Stimulated activated CD4-positive, alpha-beta T cell treated with anti-CD3 and anti-CD28 coated beads, Interleukin-2, amount 100 ng/mL, for 48 hours (primary cell): ENCODE measurements around the gene FARSB.
"Not testable (repeated sequence)": the region's sequence is repeated elsewhere in the genome, so short reads cannot be mapped to it uniquely, and the experiment has no call there.

Experiments
- DNase-seq, 2 donors: peaks; one replicate each; pipeline ENCODE4 v3.0.0-alpha.2; 2020

FARSB gene

GRCh38 chr2:222603501-222603900, 52.4 kb downstream of the FARSB start:
- no peak for DNase-seq

- DNase-seq: no peak
These were observed 57.3 kb downstream of the FARSB start for GRCh38 chr2:222598611-222599010.

- no peak for DNase-seq
These were observed 60.3 kb downstream of the FARSB start for GRCh38 chr2:222595581-222595980.

DNA sequence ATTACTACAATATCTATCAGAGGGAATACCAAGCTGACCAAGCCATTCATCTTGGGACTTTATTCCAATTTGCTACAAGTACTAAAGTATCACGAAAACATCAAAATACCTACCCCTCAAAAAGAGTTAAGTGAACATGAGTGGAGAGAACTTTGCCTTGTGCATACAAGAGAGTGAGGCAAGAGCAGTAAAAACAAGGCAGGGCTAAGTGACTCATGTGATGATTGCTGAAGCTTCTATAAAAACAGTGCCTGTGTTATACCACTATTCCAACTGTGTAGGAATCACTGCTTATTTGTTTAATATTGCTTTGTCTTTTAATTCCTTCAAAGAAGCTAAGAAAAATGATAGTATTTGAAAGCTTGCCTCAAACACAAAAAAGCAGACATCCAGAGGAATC, 61.2 kb downstream of the FARSB start:
- DNase-seq: no peak

DNA sequence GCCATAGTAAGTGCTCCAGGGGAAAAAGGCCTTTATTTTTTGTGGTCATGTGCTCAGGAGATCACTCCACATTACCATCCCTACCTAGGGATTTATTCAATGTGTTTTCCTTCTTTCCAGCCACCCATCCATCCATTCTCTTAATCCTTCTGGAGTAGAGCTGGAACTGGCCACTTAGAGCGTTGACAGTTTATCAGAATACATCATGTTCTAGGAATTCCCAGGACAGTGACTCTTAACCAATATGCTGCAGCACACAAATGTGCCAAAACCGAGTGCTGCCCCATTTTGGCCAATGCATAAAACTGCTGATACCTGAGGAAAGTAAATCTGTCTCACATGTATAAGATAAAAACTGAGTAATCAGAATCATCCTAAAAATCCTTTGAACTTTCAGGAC, 63.7 kb downstream of the FARSB start:
- no peak for DNase-seq

DNA sequence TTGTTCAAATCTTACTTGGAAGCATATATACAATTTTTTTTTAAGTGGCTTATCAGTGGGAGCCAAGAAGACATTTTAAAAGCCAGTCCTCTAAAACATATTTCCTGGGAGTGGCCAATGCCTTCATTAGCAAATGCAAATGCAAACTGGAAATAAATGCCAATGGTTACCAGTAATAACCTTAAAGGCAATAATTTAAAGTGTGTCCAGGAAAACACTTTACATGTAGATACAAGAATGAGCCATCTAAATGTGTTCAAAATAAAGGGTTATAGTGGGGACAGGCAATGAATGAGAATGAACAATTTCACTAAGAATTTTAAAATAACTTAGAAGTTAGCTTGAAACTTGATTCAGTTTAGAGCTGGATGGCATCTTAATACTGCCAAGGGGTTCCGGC, 64.2 kb downstream of the FARSB start:
- no peak for DNase-seq

DNA sequence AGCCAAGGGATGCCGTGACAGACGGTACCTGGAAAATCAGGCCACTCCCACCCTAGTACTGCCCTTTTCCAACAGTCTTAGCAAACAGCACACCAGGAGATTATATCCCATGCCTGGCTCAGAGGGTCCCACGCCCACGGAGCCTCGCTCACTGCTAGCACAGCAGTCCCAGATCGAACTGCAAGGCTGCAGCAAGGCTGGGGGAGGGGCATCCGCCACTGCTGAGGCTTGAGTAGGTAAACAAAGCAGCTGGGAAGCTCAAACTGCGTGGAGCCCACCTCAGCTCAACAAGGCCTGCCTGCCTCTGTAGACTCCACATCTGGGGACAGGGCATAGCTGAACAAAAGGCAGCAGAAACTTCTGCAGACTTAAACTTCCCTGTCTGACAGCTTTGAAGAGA, 71.3 kb downstream of the FARSB start:
- not testable (repeated sequence) for DNase-seq

GRCh38 chr2:222582928-222583327, 73.0 kb downstream of the FARSB start:
- DNase-seq: no peak

- no peak for DNase-seq
These were observed 78.6 kb downstream of the FARSB start for GRCh38 chr2:222577341-222577740.

- DNase-seq: no peak
These were observed 79.5 kb downstream of the FARSB start for GRCh38 chr2:222576171-222577081.

DNA sequence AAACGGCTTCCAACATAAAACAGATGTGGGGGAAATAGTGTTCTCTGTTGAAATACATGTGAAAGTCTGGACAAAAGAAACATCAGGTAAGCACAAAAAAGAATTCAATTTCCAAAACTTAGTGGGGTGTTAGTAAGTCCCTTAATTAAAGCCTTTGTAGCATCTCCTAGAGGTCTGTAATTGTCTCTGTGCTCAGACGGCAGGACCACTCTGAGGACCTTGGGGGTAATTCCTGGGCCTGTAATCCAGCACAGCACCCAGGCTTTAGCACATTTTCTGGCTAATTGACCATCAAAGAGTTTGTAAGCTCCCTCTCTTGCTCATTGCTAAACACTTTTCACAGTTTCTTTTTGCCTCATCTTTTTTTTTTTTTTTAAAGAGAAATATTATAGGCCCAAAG, 80.3 kb downstream of the FARSB start:
- no peak for DNase-seq

DNA sequence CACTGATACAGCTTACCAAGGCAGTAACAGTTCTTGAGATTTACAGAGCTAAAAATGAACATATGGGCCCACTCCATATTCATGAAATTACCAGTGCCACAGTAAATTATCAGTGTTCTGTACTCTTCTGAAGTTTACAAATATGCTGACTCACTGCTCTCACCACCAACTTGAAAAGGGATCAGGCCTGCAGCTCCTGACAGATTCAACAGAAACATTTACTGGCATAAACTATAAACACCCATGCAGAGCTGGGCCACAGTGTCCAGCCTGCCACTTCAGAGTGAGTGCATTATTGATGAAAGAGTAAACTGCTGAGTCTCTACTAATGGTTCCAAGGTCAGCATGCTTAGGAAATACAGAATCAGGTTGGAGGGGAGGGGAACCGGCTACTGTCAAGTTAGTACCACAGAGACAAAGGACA, 83.1 kb downstream of the FARSB start:
- no peak for DNase-seq

- no peak for DNase-seq
These were observed 83.6 kb downstream of the FARSB start for GRCh38 chr2:222572264-222572721.

DNA sequence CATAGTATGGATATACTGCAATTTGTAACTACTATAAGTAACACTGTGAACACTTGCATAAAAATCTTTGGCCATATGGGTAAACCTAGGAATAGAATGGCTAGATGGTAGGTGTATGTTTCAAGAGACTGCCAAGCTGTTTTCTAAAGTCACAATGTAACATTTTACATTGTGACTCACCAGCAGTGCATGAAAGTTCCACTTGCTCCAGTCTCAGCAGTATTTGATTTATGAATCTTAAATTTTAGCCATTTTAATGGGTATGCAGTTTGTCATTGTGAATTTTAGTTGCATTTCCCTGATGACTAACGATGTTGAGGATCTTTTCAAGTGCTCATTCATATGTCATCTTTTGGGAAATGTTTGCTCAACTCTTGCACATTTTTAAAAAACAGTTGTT, 86.1 kb downstream of the FARSB start:
- no peak for DNase-seq

DNA sequence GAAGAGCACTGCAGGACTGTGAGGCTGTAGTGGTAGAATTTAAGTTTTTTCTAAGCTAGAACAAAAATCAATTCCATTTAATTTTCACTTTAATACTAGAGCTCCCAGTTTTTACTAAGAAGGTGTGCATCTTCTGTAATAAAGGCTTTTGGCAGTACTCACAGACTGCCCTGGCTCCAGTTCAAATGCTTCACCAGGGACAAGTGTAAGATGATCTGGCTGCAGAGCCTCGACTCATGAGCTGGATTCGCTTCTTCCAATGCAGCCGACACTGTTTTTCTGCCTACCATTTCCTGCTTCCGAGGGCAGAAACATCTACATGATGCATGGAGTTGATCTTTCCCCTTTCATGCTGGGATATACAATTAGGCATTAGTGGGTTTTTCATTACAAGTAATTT, 87.0 kb downstream of the FARSB start:
- DNase-seq: no peak

DNA sequence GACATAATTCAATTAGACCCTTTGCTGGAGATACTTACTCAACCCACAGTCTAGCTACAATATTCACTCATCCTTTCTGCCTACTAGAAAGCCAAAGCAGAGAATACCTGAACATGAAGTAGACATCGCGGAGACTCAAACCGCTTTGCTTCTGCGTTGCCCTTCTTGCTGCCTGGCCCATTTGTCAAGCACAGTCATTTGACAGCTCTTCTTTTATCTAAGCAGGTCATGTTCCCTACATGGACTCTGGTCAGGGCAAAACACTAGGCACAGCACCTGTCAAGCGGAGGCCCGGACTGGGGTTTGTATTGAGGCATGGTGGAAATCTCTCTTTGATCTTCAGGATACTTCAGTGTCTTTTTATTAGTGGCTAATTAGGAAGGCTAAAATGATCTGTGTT, 89.7 kb downstream of the FARSB start:
- DNase-seq: no peak

GRCh38 chr2:222563936-222564335, 92.0 kb downstream of the FARSB start:
- no peak for DNase-seq

GRCh38 chr2:222563106-222563718, 92.7 kb downstream of the FARSB start:
- DNase-seq: no peak

GRCh38 chr2:222561817-222562645, 93.9 kb downstream of the FARSB start:
- DNase-seq: peak; percentile 13 to 24

DNA sequence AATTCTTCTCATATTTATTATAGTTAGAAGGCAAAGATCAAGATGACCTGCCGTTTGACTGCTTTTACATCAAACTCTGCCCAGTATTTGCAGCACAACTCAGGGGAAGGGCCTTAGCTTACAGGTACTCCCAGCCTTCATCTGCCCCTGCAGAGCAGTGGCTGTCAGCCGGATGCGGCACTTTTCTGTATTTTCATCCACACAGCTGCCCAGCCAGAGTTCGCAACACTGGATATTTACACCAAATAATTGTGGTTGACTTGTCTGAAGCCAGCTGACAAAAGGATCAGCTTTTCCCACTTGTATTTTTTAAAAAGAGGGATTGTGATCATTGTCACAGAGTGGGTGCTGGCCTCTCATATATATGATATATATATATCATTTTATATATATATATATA, 94.7 kb downstream of the FARSB start:
- no peak for DNase-seq

- no peak for DNase-seq
These were observed 101.4 kb downstream of the FARSB start for GRCh38 chr2:222554517-222554916.

- no peak for DNase-seq
These were observed 106.9 kb downstream of the FARSB start for GRCh38 chr2:222548992-222549391.

- DNase-seq: no peak
These were observed 108.8 kb downstream of the FARSB start for GRCh38 chr2:222547083-222547482.
